SK-N-SH (cell line): ENCODE measurements around the gene ADGRL3. TPM values are rescaled to one million over a fixed set of nuclear protein-coding genes. Genes with fewer than 3 reads are reported as not detected.

Experiments used
- CTCF ChIA-PET: fragments of 300-600, 350-600 bp; formaldehyde crosslinking; extraction: SDS; loops from one replicate; lab custom pipeline; 2021; lab: Yijun Ruan, JAX
- POLR2A ChIA-PET: fragments of 350-600 bp; sonication (Branson Sonifier 250); formaldehyde crosslinking; extraction: SDS; loops from one replicate; lab custom pipeline; 2020; ENCODE audit warnings: antibody characterized with exemption, inconsistent platforms; lab: Yijun Ruan, JAX
- DNase-seq: peaks from one replicate; pipeline ENCODE4 v3.0.0; 2012
- H2AFZ ChIP-seq: fragments of 200-600 bp; sonication (generic); 2 replicates; pipeline ENCODE4 v1.8.1; 2016; ENCODE audit warnings: antibody characterized with exemption, mild to moderate bottlenecking, low read depth
- H3F3A ChIP-seq: fragments of 200-600 bp; sonication (generic); replicated peaks from 2 replicates; pipeline ENCODE3; 2016; ENCODE audit warnings: antibody characterized with exemption, mild to moderate bottlenecking; ENCODE audit not compliant: insufficient read depth
- H3K27ac ChIP-seq, 2 experiments: fragments of 200-500 bp in 1 of 2; fragments of 200-600 bp in 1 of 2; sonication (Bioruptor generic) in 1 of 2; sonication (generic), shearing (Covaris generic) in 1 of 2; 2 replicates each; pipeline versions ENCODE4 v1.5.1 to v1.6.1; 2014 to 2016; ENCODE audit warnings: low read depth in 2 of 2, inconsistent platforms in 1 of 2, low read length in 1 of 2, mild to moderate bottlenecking in 1 of 2, mixed read lengths in 1 of 2
- H3K27me3 ChIP-seq: fragments of 200-600 bp; sonication (generic), shearing (Covaris generic); 2 replicates; pipeline ENCODE4 v1.6.1; 2016; ENCODE audit warnings: mixed run types; ENCODE audit not compliant: insufficient read depth
- H3K36me3 ChIP-seq, 2 experiments: fragments of 200-500 bp in 1 of 2; fragments of 200-600 bp in 1 of 2; sonication (Bioruptor generic) in 1 of 2; sonication (generic) in 1 of 2; replicated peaks in 1 of 2; 2 replicates each; pipeline versions ENCODE3 to v1.5.1; 2014 to 2016; ENCODE audit warnings: low read length in 1 of 2, mild to moderate bottlenecking in 1 of 2; ENCODE audit not compliant: insufficient read depth in 2 of 2, control insufficient read depth in 1 of 2
- H3K4me1 ChIP-seq, 2 experiments: fragments of 200-500 bp in 1 of 2; fragments of 200-600 bp in 1 of 2; sonication (Bioruptor generic) in 1 of 2; sonication (generic), shearing (Covaris generic) in 1 of 2; 2 replicates each; pipeline versions ENCODE4 v1.5.1 to v1.6.1; 2014 to 2016; ENCODE audit warnings: low read depth in 1 of 2, low read length in 1 of 2, mixed run types in 1 of 2; ENCODE audit not compliant: insufficient read depth in 2 of 2, control insufficient read depth in 1 of 2
- H3K4me2 ChIP-seq: fragments of 200-600 bp; sonication (generic), shearing (Covaris generic); 2 replicates; pipeline ENCODE4 v1.6.1; 2017; ENCODE audit warnings: mixed run types
- H3K4me3 ChIP-seq, 2 experiments: fragments of 200-500 bp in 1 of 2; fragments of 200-600 bp in 1 of 2; sonication (Bioruptor generic) in 1 of 2; sonication (generic), shearing (Covaris generic) in 1 of 2; 2 replicates each; pipeline versions ENCODE4 v1.5.1 to v1.8.1; 2014 to 2016; ENCODE audit warnings: low read depth in 2 of 2, inconsistent platforms in 1 of 2, low read length in 1 of 2, mild to moderate bottlenecking in 1 of 2, mixed read lengths in 1 of 2, moderate library complexity in 1 of 2
- H3K79me2 ChIP-seq: fragments of 200-600 bp; sonication (generic); 2 replicates; pipeline ENCODE4 v1.8.1; 2017; ENCODE audit warnings: mild to moderate bottlenecking; ENCODE audit not compliant: insufficient read depth
- H3K9ac ChIP-seq: fragments of 200-600 bp; sonication (generic); 2 replicates; pipeline ENCODE4 v1.6.1; 2017; ENCODE audit warnings: mixed run types
- H3K9me2 ChIP-seq: fragments of 200-600 bp; sonication (generic); 2 replicates; pipeline ENCODE4 v1.6.1; 2017; ENCODE audit warnings: mixed run types
- H3K9me3 ChIP-seq: fragments of 200-600 bp; sonication (generic); 2 replicates; pipeline ENCODE4 v1.6.1; 2017; ENCODE audit warnings: mixed run types, mild to moderate bottlenecking, moderate library complexity
- H4K20me1 ChIP-seq: fragments of 200-600 bp; sonication (generic); 2 replicates; pipeline ENCODE4 v1.6.1; 2017; ENCODE audit warnings: mild to moderate bottlenecking, mixed run types; ENCODE audit not compliant: insufficient read depth
- CHD2 ChIP-seq: fragments of 150-350 bp; IDR thresholded peaks from 2 replicates; pipeline ENCODE4 v1.6.1; 2018; ENCODE audit warnings: low read length; ENCODE audit not compliant: partially characterized antibody
- ELF1 ChIP-seq: IDR thresholded peaks from 2 replicates; pipeline ENCODE4 v1.4.0; 2012
- FOSL2 ChIP-seq: IDR thresholded peaks from 2 replicates; pipeline ENCODE4 v1.4.0; 2012; ENCODE audit warnings: low read depth, mild to moderate bottlenecking, moderate library complexity, borderline replicate concordance
- FOXJ3 ChIP-seq: sonication (generic); formaldehyde crosslinking; IDR thresholded peaks from 2 replicates; pipeline ENCODE4 v1.5.1; 2020; ENCODE audit warnings: mild to moderate bottlenecking, missing genetic modification reagents
- FOXM1 ChIP-seq: IDR thresholded peaks from 2 replicates; pipeline ENCODE4 v1.4.0; 2012; ENCODE audit warnings: low read depth, mild to moderate bottlenecking
- GABPA ChIP-seq: IDR thresholded peaks from 2 replicates; pipeline ENCODE4 v1.4.0; 2012; ENCODE audit warnings: low read depth, mild to moderate bottlenecking
- GATA2 ChIP-seq: sonication (generic); formaldehyde crosslinking; IDR thresholded peaks from 2 replicates; pipeline ENCODE4 v1.5.0; 2020; ENCODE audit warnings: mild to moderate bottlenecking, missing genetic modification reagents
- JUND ChIP-seq: IDR thresholded peaks from 2 replicates; pipeline ENCODE4 v1.4.0; 2012
- MEF2A ChIP-seq: IDR thresholded peaks from 2 replicates; pipeline ENCODE4 v1.4.0; 2012; ENCODE audit warnings: low read depth, borderline replicate concordance
- NRF1 ChIP-seq: IDR thresholded peaks from 2 replicates; pipeline ENCODE4 v1.6.1; 2012; ENCODE audit warnings: low read depth, mild to moderate bottlenecking, low read length
- POLR2AphosphoS5 ChIP-seq: IDR thresholded peaks from 2 replicates; pipeline ENCODE4 v1.6.1; 2012; ENCODE audit warnings: low read depth, low read length
- RFX5 ChIP-seq: IDR thresholded peaks from 2 replicates; pipeline ENCODE4 v1.6.1; 2012; ENCODE audit warnings: mild to moderate bottlenecking, improper control_type of control experiment, low read length
- RXRA ChIP-seq: IDR thresholded peaks from 2 replicates; pipeline ENCODE4 v1.4.0; 2012; ENCODE audit warnings: low read depth, mild to moderate bottlenecking, borderline replicate concordance
- SIN3A ChIP-seq: IDR thresholded peaks from 2 replicates; pipeline ENCODE4 v1.6.1; 2012; ENCODE audit warnings: low read depth, mild to moderate bottlenecking, low read length, moderate library complexity, borderline replicate concordance
- USF1 ChIP-seq: IDR thresholded peaks from 2 replicates; pipeline ENCODE4 v1.4.0; 2012; ENCODE audit warnings: low read depth, borderline replicate concordance
- YY1 ChIP-seq: IDR thresholded peaks from 2 replicates; pipeline ENCODE4 v1.4.0; 2012; ENCODE audit warnings: low read depth, mild to moderate bottlenecking
- WGBS: methylation state at CpG from one replicate; pipeline ENCODE4 v1.1.6; 2017; ENCODE audit warnings: low lambda C conversion rate; 5-methylcytosine and 5-hydroxymethylcytosine counted together
- polyA plus RNA-seq, 3 experiments: library from polyadenylated mRNA; depleted of rRNA; stranded (reverse); fragments of >200 nt; gene quantifications; 2 replicates each; pipeline ENCODE4 v1.2.3, GENCODE V29; 2012
- TF ChIP-seq, protein P1 (sequence below): IDR thresholded peaks from 2 replicates; pipeline ENCODE4; 2012
- TF ChIP-seq, protein P2 (sequence below): IDR thresholded peaks from 2 replicates; pipeline ENCODE4 v1.4.0; 2012; ENCODE audit warnings: low read depth

The ADGRL3 gene
- polyA plus RNA-seq, 1 of the 3 experiments (the other 2 are of a cell fraction), result 0.03 TPM

DNA sequence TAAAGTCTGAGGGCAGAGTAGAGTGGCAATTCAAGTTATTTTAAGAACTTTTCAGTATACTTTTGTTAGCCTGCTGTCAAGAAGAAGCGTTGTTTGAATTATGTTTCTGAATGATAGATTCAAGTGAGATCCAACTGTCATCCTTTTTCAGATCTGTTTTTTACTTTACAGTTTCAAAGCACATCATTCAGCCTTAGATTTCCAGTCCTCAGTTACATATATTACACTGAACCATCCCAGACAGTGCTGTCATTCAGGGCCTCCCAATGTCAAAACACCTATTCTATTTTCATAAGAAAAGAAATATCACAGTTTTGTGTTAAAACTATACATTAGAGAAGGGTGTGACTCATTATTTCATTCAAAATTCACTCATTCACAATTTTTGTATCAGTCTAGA lies 856.9 kb downstream of the ADGRL3 start:
- Histone ChIP-seq H3K9me2 (no peaks in the 10 kb centered on the region), H2AFZ (no peak overlapping the region), H3K4me2 (no peak overlapping the region), H3K27ac (no peak overlapping the region), H3K9ac (no peak overlapping the region), H3K9me3 (no peaks in the 10 kb centered on the region), H3K4me1 (peaks cover 0 to 4% of the 10 kb centered on the region in 2 experiments; a peak in 1 of 4 replicates), H3K36me3 (no peaks in the 10 kb centered on the region), H3K27me3 (no peaks in the 10 kb centered on the region), H3F3A (no peaks in the 10 kb centered on the region), H3K79me2 (no peaks in the 10 kb centered on the region), H4K20me1 (no peaks in the 10 kb centered on the region), H3K4me3 (no peak overlapping the region)
- TF ChIP-seq CHD2 (no peak), NRF1 (no peak), MEF2A (no peak), RFX5 (no peak), FOXJ3 (no peak), GATA2 (CRISPR knock-in tag) (no peak), FOXM1 (no peak), SIN3A (no peak)
- ChIA-PET POLR2A (no interaction called here), CTCF (no interaction called here)
- WGBS, result 89% methylated on average over 1 of the region's 1 CpG
- no peak for DNase-seq

DNA sequence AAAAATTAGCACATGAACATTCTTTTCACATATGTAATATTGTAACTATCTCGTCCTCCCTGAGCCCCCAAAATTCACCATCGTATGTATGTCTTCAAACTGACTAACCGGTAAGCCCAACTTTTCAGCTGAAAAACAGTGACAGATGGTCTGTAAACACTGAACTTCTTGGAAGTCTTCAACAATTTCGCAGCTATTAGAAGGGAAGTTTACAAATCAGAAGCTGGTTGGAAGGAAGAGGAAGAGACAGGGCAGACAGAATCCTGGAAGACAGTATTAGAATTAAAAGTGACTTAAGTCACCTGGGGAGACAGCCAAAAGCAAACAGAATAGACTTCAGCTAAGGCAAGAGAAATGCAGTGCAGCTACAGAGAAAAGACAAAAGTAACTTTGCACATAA lies 858.4 kb downstream of the ADGRL3 start:
- 74% methylated on average over 4 of the region's 4 CpGs for WGBS
- Histone ChIP-seq H3K4me1 (no peaks in the 10 kb centered on the region; a peak in 1 of 4 replicates), H3K27ac (no peak overlapping the region), H3K9ac (no peak overlapping the region), H3K79me2 (no peaks in the 10 kb centered on the region), H3K27me3 (no peaks in the 10 kb centered on the region), H3K4me3 (no peak overlapping the region), H3F3A (no peaks in the 10 kb centered on the region), H3K4me2 (no peak overlapping the region), H4K20me1 (no peaks in the 10 kb centered on the region), H2AFZ (no peak overlapping the region), H3K36me3 (no peaks in the 10 kb centered on the region), H3K9me3 (no peaks in the 10 kb centered on the region), H3K9me2 (no peaks in the 10 kb centered on the region)
- CTCF ChIA-PET, result no interaction called here
- TF ChIP-seq ELF1, result no peak
- no peak for TF ChIP-seq JUND
- no peak for TF ChIP-seq POLR2AphosphoS5
- no peak for TF ChIP-seq CHD2
- TF ChIP-seq, protein P1, sequence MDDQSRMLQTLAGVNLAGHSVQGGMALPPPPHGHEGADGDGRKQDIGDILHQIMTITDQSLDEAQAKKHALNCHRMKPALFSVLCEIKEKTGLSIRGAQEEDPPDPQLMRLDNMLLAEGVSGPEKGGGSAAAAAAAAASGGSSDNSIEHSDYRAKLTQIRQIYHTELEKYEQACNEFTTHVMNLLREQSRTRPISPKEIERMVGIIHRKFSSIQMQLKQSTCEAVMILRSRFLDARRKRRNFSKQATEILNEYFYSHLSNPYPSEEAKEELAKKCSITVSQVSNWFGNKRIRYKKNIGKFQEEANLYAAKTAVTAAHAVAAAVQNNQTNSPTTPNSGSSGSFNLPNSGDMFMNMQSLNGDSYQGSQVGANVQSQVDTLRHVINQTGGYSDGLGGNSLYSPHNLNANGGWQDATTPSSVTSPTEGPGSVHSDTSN, result no peak
- TF ChIP-seq RXRA, result no peak
- no peak for TF ChIP-seq USF1
- no peak for TF ChIP-seq RFX5
- no peak for TF ChIP-seq GABPA
- TF ChIP-seq, protein P2, sequence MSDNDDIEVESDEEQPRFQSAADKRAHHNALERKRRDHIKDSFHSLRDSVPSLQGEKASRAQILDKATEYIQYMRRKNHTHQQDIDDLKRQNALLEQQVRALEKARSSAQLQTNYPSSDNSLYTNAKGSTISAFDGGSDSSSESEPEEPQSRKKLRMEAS, result no peak
- TF ChIP-seq SIN3A, result no peak
- no peak for TF ChIP-seq FOSL2
- no peak for TF ChIP-seq FOXJ3
- TF ChIP-seq YY1, result no peak
- POLR2A ChIA-PET, result no interaction called here
- DNase-seq, result no peak
